ENCODE measurements around the gene POU2F2.

Gene POU2F2

GRCh38 chr19:42098781-42099180 is 33.5 kb downstream of the POU2F2 start:
- no peak for DNase-seq

- no peak for DNase-seq
Observed at GRCh38 chr19:42097461-42097860, 34.8 kb downstream of the POU2F2 start.

GRCh38 chr19:42096255-42096837 is 35.9 kb downstream of the POU2F2 start:
- DNase-seq = no peak

- no peak for DNase-seq
Observed at GRCh38 chr19:42095814-42096230, 36.4 kb downstream of the POU2F2 start.

GRCh38 chr19:42095142-42095813 is 37.0 kb downstream of the POU2F2 start:
- no peak for DNase-seq

- no peak for DNase-seq
Observed at GRCh38 chr19:42093926-42094325, 38.3 kb downstream of the POU2F2 start.

GRCh38 chr19:42093505-42093904 is 38.7 kb downstream of the POU2F2 start:
- DNase-seq = no peak

GRCh38 chr19:42092350-42092749 is 39.9 kb downstream of the POU2F2 start:
- peak; percentile 44 for DNase-seq

GRCh38 chr19:42091742-42092141 is 40.5 kb downstream of the POU2F2 start:
- DNase-seq = peak; percentile 24

- DNase-seq = no peak
Observed at GRCh38 chr19:42091300-42091699, 40.9 kb downstream of the POU2F2 start.

GRCh38 chr19:42090672-42091071 is 41.6 kb downstream of the POU2F2 start:
- DNase-seq = no peak

GRCh38 chr19:42089772-42090171 is 42.5 kb downstream of the POU2F2 start:
- DNase-seq = no peak

- DNase-seq = no peak
Observed at GRCh38 chr19:42089191-42089750, 43.0 kb downstream of the POU2F2 start.

GRCh38 chr19:42088471-42089190 is 43.6 kb downstream of the POU2F2 start:
- no peak for DNase-seq

GRCh38 chr19:42086770-42087550 is 45.3 kb downstream of the POU2F2 start:
- no peak for DNase-seq

GRCh38 chr19:42086188-42086736 is 46.0 kb downstream of the POU2F2 start:
- DNase-seq = no peak

GRCh38 chr19:42083537-42083936 is 48.7 kb downstream of the POU2F2 start:
- DNase-seq = no peak

- DNase-seq = peak; percentile 56
Observed at GRCh38 chr19:42081584-42082203, 50.6 kb downstream of the POU2F2 start.

GRCh38 chr19:42080764-42081375 is 51.4 kb downstream of the POU2F2 start:
- DNase-seq = no peak

- DNase-seq = no peak
Observed at GRCh38 chr19:42079886-42080763, 52.1 kb downstream of the POU2F2 start.

- DNase-seq = no peak
Observed at GRCh38 chr19:42079276-42079669, 53.0 kb downstream of the POU2F2 start.

Measured in OCI-M1 (cell line).